HCEC 1CT (cell line): Measurements from ENCODE around the gene NDUFAF5.

Experiments used
- DNase-seq: peaks from one replicate; pipeline ENCODE4 v3.0.0-alpha.2; 2017

The NDUFAF5 gene

DNA sequence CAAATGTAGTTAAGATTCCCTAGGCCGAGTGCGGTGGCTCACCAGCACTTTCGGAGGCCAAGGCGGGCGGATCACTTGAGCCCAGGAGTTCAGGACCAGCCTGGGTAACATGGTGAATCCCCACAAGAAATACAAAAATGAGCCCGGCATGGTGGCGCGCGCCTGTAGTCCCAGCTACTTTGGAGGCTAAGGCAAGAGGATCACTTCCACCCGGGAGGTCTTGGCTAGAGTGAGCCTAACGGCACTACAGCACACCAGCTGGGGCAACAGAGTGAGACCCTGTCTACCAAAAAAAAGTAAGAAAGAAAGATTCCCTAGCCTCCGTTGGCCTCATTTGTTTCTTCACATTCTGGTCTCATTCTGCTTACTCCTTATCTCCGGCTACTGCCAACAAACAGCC is 1.3 kb upstream of the NDUFAF5 start:
- no peak for DNase-seq

DNA sequence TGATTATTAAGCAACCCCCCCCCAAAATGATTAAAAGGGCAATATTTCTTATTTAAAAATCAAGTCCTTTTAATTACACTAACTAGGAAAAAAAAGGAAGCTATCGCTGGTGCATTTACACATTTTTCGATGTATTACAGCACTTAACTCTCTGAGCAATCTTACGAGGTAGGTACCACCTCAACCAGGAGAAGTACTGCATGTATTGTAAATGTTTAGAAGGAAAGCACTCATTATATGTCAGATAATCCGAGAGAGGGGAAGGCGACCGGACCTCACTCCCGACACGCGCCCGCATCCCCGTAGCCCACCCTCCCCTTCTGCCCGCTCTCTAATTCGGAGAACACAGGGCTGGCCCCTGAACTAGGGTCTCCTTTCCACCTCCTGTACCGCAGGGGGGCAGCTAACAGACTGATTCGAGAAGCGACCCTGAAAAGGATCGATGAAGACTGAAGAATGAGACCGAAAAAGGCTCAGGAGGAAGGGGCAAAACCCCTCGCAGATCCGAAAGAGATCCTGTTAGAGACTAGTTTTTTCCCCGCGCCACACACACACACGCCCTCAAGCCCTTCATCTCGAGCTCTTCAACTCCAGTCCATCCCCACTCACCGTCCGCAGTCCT is 446 bp upstream of the NDUFAF5 start:
- no peak for DNase-seq

- no peak for DNase-seq
Measured at GRCh38 chr20:13786143-13786828, 1.5 kb downstream of the NDUFAF5 start.

DNA sequence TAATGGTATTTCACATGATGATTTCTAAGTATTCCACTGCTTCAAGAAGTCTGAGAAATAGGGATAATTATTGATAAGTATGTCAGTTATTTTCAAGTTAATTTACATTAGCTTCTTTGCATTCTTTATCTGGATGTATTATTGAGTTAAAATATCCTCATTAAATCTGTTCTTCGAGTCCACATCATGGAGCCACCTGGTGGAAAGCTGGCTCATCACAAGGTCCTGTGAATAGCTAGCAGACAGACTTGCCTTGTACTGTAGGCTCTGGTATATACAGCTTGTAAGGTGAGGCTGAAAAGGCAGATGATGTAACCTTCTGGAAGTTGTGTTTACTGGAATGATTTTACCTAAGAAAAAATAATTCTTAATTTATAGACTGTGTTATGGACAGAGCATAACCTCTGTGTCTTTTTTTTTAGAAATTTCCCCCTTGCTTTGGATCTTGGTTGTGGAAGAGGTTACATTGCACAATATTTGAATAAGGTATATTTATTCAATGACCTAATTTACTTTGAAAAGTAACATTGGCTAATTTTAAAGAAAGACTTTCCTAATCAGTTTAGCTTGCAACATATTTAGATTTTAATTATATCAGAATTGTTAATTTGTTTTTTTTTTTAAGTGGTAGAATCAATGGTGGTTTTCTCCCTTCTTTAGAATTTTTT is 3.5 kb downstream of the NDUFAF5 start:
- peak; percentile 58 for DNase-seq

DNA sequence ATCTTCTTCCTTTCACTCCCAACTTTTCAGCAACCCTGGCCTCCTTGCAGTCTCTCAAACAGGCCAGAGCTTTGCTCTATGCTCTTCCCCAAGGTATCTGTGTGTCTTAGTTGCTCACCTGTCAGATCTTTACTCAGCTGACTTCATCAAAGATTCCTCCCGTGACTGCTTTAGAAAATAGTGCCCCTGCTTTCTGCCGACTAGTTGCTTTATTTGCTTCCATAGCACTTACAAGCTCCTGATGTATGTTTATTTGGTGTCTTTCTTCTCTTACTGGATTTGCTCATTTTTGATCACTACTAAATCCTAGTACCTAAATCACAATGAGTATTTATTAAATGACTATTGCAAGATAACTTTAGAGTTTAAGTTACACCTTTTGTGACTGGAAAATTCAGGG is 5.9 kb downstream of the NDUFAF5 start:
- DNase-seq = no peak

DNA sequence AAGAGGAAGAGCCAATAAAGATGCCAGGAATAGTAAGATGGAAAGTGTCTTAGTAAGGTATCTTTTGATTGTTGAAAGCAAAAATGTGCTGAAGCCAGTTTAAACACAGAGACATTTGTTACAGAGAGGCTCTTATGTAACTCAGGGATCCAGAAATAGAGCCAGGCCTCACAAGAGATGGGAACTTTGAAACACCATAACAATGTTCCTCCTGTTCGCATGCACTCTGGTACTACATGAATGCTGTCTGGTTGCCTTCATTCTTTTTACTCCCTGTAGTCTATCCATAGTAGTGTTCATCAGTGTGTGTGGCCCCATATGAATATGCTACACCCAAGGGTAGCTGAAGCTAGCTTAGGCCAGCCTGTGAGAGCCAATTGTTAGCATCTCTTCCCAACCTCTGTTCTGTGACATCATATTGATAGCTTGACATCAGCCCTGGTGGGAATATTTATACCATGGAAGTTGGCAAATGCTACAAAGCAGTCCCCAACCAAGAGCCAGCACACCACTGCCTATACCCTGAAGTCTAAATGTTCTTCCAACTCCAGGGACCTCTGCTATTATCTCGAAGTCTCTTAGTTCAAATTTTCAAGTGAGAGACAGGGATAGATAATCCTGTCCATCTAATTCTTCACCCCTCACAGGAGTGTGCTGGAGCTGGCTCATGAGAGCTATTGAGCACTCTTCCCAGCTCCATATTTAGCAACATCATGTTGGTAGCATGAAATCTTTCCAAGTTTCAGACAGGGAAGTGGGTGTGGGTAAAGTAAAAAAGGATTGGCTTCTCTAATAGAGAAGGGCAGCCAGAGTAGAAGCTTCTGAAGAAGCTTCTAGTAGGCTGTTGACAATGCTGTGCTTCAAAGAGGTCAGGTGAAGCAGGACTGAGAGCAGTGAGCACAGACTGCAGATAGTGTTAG is 7.0 kb downstream of the NDUFAF5 start:
- DNase-seq = no peak

GRCh38 chr20:13793001-13793400 is 8.2 kb downstream of the NDUFAF5 start:
- DNase-seq = no peak

DNA sequence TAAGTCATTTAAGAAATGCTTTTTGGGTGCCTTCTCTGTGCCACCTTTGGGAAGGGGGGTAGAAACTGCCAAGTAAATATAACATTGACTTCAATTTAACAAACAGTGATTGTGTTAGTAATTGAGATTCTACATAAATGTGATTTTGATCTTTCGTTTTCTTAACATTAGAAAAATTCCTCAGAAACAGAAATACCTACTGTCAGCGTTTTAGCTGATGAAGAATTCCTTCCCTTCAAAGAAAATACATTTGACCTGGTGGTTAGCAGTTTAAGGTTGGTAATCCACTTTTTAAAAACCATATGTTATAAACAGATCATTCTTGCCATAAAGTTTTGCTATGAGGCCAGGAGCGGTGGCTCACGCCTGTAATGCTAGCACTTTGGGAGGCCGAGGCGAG is 9.8 kb downstream of the NDUFAF5 start:
- DNase-seq = no peak

GRCh38 chr20:13799040-13799439 is 14.2 kb downstream of the NDUFAF5 start:
- DNase-seq = no peak

GRCh38 chr20:13799974-13800373 is 15.1 kb downstream of the NDUFAF5 start:
- no peak for DNase-seq

- peak; percentile 87 for DNase-seq
Measured at GRCh38 chr20:13800728-13801134, 15.9 kb downstream of the NDUFAF5 start.

- DNase-seq = no peak
Measured at GRCh38 chr20:13809373-13809772, 24.5 kb downstream of the NDUFAF5 start.

GRCh38 chr20:13809855-13810254 is 25.0 kb downstream of the NDUFAF5 start:
- DNase-seq = no peak

DNA sequence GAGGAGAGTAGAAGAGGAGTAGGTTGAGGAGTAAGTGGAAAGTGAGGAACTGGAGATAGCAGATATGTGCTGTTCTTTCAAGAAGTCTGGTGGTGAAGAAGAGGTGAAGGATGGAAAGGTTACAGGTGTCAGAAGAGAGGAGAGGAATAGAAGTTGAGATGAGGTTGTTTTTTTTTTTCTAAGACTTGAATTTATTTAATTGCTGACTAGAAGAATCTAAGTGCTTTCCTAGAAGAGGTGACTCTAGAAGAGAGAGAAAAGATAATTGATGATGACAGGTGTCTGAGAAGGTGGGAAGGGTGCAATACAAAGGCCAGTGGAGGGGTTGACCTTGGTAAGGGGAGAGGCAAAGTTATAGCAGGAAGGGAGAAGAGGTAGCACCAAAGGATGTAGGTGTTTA is 25.6 kb downstream of the NDUFAF5 start:
- DNase-seq = no peak

- no peak for DNase-seq
Measured at GRCh38 chr20:13813910-13814309, 29.1 kb downstream of the NDUFAF5 start.

DNA sequence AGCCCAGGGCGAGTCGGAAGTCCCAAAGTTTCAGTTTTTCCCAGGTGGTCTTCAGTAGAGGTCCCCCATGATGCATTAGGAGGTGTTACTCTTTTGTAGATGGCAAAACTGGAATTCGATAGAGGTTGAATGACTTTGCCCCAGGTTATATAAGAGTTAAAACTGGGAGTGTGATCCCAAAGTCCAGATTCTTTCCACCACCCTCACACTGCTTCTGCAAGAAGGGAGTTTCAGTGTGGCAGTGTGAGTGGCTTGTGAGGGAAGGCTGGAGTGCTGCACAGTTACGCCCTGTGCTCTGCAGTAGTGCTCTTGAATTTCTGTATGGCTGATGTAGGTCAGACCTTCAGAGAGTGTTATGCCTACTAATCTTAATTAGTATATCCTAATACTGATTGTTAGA is 29.8 kb downstream of the NDUFAF5 start:
- no peak for DNase-seq

DNA sequence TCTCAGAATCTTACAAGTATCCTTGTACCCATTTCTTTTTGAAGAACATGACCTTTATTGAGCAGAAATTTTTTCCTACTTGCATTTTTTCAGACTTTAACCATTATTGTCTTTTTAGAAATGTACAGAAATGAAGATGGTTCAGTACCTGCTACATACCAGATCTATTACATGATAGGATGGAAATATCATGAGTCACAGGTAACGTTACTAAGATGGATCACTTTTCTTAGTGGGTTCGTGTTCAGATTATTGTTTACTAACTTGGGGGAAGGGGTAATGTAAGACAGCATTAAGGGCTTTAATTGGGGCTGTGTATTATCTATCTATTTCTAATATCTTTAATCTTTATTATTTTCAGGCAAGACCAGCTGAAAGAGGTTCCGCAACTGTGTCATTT is 31.9 kb downstream of the NDUFAF5 start:
- DNase-seq = no peak

DNA sequence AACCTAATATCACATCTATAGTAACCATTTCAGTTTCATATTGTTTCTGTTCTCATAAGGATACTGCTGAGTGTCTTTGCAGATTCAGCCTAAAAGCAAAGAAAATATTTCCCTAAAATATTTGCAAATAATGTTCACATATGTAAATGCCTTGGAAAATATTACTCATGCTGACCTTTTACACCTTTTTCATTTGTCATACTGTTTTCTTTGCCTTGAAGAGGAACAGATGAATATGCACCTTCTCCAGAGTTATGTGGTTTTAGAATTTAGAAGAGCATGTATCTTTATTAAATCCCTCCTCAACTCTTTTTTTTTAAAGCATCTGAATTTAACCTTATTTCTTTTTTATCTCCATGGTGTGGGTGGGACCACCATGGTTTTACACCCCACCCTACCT is 32.5 kb downstream of the NDUFAF5 start:
- DNase-seq = peak; percentile 73

- peak; percentile 31 for DNase-seq
Measured at GRCh38 chr20:13819885-13820645, 35.2 kb downstream of the NDUFAF5 start.

DNA sequence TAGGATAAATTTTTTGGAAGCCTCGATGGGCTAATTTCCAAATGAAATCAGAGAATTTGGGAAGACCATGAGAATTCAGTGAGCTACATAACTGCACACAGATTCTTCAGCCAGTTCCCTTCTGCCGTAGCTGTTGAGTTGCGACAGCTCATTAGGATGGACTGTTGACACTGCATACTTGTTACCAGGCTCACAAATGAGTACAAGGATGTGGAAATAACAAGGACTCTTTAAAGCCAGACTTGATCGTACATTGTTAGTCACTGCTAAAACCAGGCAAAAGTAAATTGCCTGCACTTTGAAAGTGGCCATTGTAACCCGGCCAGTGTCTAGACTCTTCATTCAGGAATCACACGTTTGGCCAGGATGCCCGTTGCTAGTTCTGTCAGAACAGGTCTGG is 37.0 kb downstream of the NDUFAF5 start:
- DNase-seq = no peak

DNA sequence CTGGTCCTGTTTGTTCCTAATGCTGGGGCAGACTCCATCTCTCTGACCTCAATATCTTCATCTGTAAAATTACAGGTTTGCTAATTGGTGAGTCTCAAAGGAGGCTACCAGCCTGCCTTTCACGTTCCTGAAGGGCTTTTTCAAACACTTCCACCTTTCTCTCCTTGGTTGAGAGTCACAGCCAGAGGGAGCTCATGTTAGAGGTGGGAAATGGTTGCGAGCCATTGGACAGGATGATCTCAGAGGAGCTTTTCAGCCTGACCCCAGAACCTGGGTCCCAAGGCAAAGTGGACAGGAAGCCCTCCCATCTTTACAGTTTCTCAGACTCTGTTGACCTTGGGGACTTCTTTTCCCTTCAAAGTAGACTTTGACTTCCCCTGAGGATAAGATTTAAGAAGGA is 37.6 kb downstream of the NDUFAF5 start:
- no peak for DNase-seq

DNA sequence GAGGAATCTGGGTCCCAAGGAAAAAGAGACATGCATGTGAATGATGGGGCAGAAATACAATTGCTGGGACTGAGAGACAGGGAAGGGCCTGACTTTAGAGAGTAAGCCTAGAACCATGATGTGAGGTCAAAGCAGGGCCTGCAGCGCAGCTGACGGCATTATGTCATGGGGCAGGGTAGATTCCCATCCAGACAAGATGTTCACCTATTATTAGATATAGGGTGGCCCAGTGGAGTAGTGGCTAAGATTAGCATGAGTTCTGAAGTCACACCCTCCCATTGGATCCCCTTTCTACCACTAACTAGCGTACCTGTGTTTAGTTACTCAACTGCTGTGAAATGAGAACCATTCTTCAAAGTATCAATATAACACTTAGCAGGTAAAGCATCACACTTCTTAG is 39.6 kb downstream of the NDUFAF5 start:
- no peak for DNase-seq

- no peak for DNase-seq
Measured at GRCh38 chr20:13825465-13825864, 40.6 kb downstream of the NDUFAF5 start.
